NCI-H748 treated with DMSO at 0.1 percent for 48 hours (cell line): ENCODE results near the gene UBE2F.

Experiments
- DNase-seq: peaks from one replicate; lab custom pipeline; 2025; lab: John Stamatoyannopoulos, UW

Gene UBE2F

GRCh38 chr2:238080518-238080917 is 113.7 kb downstream of the UBE2F start:
- DNase-seq = no peak

GRCh38 chr2:238081150-238081549 is 114.3 kb downstream of the UBE2F start:
- DNase-seq = no peak

GRCh38 chr2:238081561-238081960 is 114.7 kb downstream of the UBE2F start:
- DNase-seq = no peak

GRCh38 chr2:238082151-238082550 is 115.3 kb downstream of the UBE2F start:
- DNase-seq = no peak

- no peak for DNase-seq
Measured at GRCh38 chr2:238082827-238083226, 116.0 kb downstream of the UBE2F start.

GRCh38 chr2:238083919-238084318 is 117.1 kb downstream of the UBE2F start:
- no peak for DNase-seq

- no peak for DNase-seq
Measured at GRCh38 chr2:238084761-238085160, 117.9 kb downstream of the UBE2F start.

- DNase-seq = no peak
Measured at GRCh38 chr2:238085899-238086298, 119.1 kb downstream of the UBE2F start.

- no peak for DNase-seq
Measured at GRCh38 chr2:238087211-238087610, 120.4 kb downstream of the UBE2F start.

GRCh38 chr2:238090887-238091286 is 124.1 kb downstream of the UBE2F start:
- no peak for DNase-seq

- DNase-seq = no peak
Measured at GRCh38 chr2:238091436-238092060, 124.7 kb downstream of the UBE2F start.
